Sigmoid colon (tissue), 7 donors: ENCODE measurements around the gene CUEDC2. TPM values are rescaled to one million over a fixed set of nuclear protein-coding genes. Genes with fewer than 3 reads are reported as not detected.
A peak's percentile ranks its signal among the peaks of the same experiment; 100 is the strongest.

Experiments used
- DNase-seq: peaks from one replicate; pipeline ENCODE4 v3.0.0-alpha.2; 2019
- H3K27ac ChIP-seq, 4 donors: fragments of 200-600 bp; sonication (generic); one replicate each; pipeline ENCODE4 v1.5.1; 2016 to 2019; ENCODE audit warnings: mild to moderate bottlenecking in 1 of 4
- H3K27me3 ChIP-seq, 3 donors: fragments of 200-600 bp; sonication (generic); one replicate each; pipeline ENCODE4 v1.5.1; 2019; ENCODE audit warnings: mild to moderate bottlenecking in 1 of 3
- H3K36me3 ChIP-seq, 4 donors: fragments of 200-600 bp; sonication (generic); one replicate each; pipeline ENCODE4 v1.5.1; 2016 to 2019
- H3K4me1 ChIP-seq, 4 donors: fragments of 200-600 bp; sonication (generic); one replicate each; pipeline ENCODE4 v1.5.1; 2017 to 2019
- H3K4me3 ChIP-seq, 4 donors: fragments of 200-600 bp; sonication (generic); one replicate each; pipeline ENCODE4 v1.5.1; 2017 to 2019; ENCODE audit warnings: mild to moderate bottlenecking in 2 of 4, moderate library complexity in 1 of 4
- H3K9me3 ChIP-seq, 4 donors: fragments of 200-600 bp in 3 of 4; sonication (generic) in 3 of 4; one replicate each; pipeline versions ENCODE4 v1.5.1 to v1.6.1; 2013 to 2019
- EP300 ChIP-seq, 4 donors: sonication (generic); formaldehyde crosslinking; IDR thresholded peaks; one replicate each; pipeline ENCODE4 v1.6.1; 2017; ENCODE audit warnings: antibody characterized with exemption in 4 of 4
- POLR2A ChIP-seq, 2 donors: fragments of 450-650 bp; IDR thresholded peaks; one replicate each; pipeline ENCODE4 v1.6.1; 2016; ENCODE audit warnings: antibody characterized with exemption in 2 of 2, mild to moderate bottlenecking in 2 of 2, moderate library complexity in 2 of 2
- POLR2AphosphoS5 ChIP-seq, 4 donors: sonication (generic); formaldehyde crosslinking; IDR thresholded peaks; one replicate each; pipeline ENCODE4 v1.6.1; 2017; ENCODE audit warnings: antibody characterized with exemption in 4 of 4
- WGBS, 2 donors: extraction: QIAGEN DNeasy Blood & Tissue Kit; methylation state at CpG; one replicate each; pipeline ENCODE4 v1.1.7; 2013; 5-methylcytosine and 5-hydroxymethylcytosine counted together
- intact Hi-C: fragments of 100-400 bp; cut with DNase I; formaldehyde crosslinking; loops from one replicate; pipeline ENCODE4 v1.15.1; 2023
- polyA plus RNA-seq, 3 donors: library from polyadenylated mRNA; stranded (reverse); fragments of 200-250 nt; gene quantifications; one replicate each; pipeline ENCODE4 v1.2.3, GENCODE V29; 2013
- total RNA-seq, 4 donors: library from RNA; depleted of rRNA; stranded (reverse); fragments of >200 nt; gene quantifications; one replicate each; pipeline ENCODE4 v1.1.0, GENCODE V29; 2016
- TF ChIP-seq, protein P1 (sequence below), 4 experiments: fragments of 450-650 bp in 3 of 4; fragments of 200-600 bp in 1 of 4; IDR thresholded peaks; one replicate each; pipeline ENCODE4 v1.5.1; 2016 to 2019; ENCODE audit warnings: antibody characterized with exemption in 4 of 4, mild to moderate bottlenecking in 3 of 4, moderate library complexity in 2 of 4
- donor health status: healthy with polysubstance abuse.
- donor health status: Bipolar disorder and iron deficiency.
- donor health status: healthy.

The CUEDC2 gene
- total and polyA plus RNA-seq, 7 donors: 30.0 to 93.5 (median 65.2) TPM

DNA sequence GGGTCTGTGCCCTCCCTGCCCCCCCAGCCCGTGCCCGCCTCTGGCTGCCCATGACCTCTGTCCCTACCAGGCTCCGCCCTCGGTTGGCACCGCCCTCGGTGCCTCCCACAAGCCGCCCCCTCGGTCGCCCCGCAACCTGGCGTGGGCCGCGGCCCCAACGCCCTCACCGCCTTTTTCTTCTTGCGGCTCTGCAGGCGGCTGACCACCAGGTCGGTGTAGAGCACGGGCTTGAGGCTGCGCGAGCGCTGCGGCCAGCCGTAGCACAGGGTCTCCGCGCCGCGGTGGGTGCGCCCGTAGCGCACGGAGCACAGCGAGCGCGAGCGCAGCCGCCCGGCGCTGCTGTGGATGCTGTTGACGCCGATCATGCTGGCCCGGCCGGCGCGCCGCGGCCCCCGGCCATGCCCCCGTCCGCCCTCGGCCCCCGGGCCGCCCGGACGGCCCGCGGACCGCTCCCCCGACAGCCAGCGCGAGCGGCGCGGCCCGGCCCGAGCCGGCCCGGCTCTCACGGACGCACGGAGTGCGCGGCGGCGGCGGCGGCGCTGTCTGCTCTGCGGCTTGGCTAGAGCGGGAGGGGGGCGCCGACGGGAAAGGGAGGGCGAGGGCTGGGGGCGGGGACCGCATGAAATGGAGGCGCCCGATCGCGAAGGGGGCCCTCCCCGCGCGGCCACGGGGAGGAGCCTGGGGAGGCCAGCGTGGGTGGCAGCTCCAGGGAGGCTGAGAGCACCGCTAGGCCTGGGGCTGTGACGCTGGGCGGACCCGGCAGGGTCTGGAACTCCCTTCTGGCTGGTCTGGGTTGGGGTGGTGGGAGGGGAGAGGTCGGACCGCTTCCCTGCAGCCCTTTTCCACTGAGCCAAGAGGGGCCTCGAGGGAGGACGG, 23.4 kb downstream of the CUEDC2 start:
- peak overlapping the region; percentile 70 to 80 (median 78) for H3K4me3 ChIP-seq
- peak; percentile 95 for DNase-seq
- H3K36me3 ChIP-seq: peaks cover 0 to 9% (median 2%) of the 10 kb centered on the region in 4 donors
- 1% methylated on average over 103 of the region's 103 CpGs for WGBS, 2 donors
- peak; percentile 79 to 94 for TF ChIP-seq POLR2A (IDR thresholded peaks at IDR 0.05)
- TF ChIP-seq, protein P1, sequence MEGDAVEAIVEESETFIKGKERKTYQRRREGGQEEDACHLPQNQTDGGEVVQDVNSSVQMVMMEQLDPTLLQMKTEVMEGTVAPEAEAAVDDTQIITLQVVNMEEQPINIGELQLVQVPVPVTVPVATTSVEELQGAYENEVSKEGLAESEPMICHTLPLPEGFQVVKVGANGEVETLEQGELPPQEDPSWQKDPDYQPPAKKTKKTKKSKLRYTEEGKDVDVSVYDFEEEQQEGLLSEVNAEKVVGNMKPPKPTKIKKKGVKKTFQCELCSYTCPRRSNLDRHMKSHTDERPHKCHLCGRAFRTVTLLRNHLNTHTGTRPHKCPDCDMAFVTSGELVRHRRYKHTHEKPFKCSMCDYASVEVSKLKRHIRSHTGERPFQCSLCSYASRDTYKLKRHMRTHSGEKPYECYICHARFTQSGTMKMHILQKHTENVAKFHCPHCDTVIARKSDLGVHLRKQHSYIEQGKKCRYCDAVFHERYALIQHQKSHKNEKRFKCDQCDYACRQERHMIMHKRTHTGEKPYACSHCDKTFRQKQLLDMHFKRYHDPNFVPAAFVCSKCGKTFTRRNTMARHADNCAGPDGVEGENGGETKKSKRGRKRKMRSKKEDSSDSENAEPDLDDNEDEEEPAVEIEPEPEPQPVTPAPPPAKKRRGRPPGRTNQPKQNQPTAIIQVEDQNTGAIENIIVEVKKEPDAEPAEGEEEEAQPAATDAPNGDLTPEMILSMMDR (IDR thresholded peaks at IDR 0.05): no peak
- peak; percentile 92 to 95 (median 94) for TF ChIP-seq POLR2AphosphoS5 (IDR thresholded peaks at IDR 0.05)
- TF ChIP-seq EP300 (IDR thresholded peaks at IDR 0.05): peak in 2 of 4 donors; percentile 2 to 55
- peak overlapping the region; percentile 84 to 99 (median 98) for H3K27ac ChIP-seq
- peaks cover 0 to 22% (median 10%) of the 10 kb centered on the region in 3 donors for H3K27me3 ChIP-seq
- no peaks in the 10 kb centered on the region for H3K9me3 ChIP-seq
- H3K4me1 ChIP-seq: peaks cover 0 to 55% (median 51%) of the 10 kb centered on the region in 4 donors
- intact Hi-C loops: no loop called here

- WGBS, 2 donors: 46 to 60% methylated on average over 14 of the region's 14 CpGs
- Histone ChIP-seq H3K27me3 (peaks cover 0 to 22% (median 10%) of the 10 kb centered on the region in 3 donors), H3K4me3 (peak overlapping the region; percentile 70 to 80 (median 78)), H3K9me3 (no peaks in the 10 kb centered on the region), H3K36me3 (peaks cover 4 to 15% (median 8%) of the 10 kb centered on the region in 4 donors), H3K27ac (peak overlapping the region; percentile 84 to 99 (median 98)), H3K4me1 (peaks cover 0 to 61% (median 58%) of the 10 kb centered on the region in 4 donors)
- intact Hi-C loops: no loop called here
- TF ChIP-seq EP300 (IDR thresholded peaks at IDR 0.05): peak; percentile 99 to 100 (median 100)
- TF ChIP-seq, protein P1 (IDR thresholded peaks at IDR 0.05): no peak
- peak; percentile 77 to 79 for TF ChIP-seq POLR2A (IDR thresholded peaks at IDR 0.05)
- TF ChIP-seq POLR2AphosphoS5 (IDR thresholded peaks at IDR 0.05): peak; percentile 96 to 97 (median 96)
- peak; percentile 98 for DNase-seq
Measured at GRCh38 chr10:102408131-102408727, 24.1 kb downstream of the CUEDC2 start.

DNA sequence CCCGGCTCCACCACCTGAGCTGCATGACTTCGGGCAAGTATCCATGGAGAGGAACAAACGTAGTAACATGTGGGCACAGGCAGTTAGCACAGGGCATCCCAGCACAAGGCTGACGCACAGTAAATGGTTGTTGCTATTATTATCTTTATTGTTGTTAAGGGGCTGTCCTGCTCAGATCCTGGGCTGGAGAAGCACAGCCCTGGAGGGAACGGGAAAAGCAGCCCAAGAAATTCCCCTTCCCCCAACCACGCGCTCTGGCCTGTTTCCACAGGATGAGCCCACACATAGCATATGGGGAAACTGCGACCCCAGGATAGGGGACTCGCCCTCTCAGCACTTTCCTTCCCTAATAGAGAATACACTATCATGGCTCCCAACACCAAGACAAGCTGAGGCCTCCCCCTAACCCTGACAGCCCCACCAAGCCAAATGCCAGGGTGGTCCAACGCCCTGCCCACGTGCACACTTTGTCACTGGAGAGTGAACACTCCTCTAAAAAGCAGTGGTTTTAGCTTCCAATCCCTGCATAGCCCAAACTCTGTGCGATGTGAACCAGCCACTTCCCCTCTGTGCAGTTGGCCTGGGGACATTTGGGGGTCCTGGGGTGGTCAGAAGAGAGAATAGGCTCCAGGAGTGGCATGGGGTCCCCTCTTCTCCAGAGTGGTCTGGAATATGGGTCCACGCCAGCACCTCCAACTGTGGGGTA, 24.8 kb downstream of the CUEDC2 start:
- peak; percentile 87 to 95 (median 88) for TF ChIP-seq POLR2AphosphoS5 (IDR thresholded peaks at IDR 0.05)
- TF ChIP-seq EP300 (IDR thresholded peaks at IDR 0.05): peak; percentile 100
- no peak for TF ChIP-seq POLR2A (IDR thresholded peaks at IDR 0.05)
- peak overlapping the region; percentile 84 to 99 (median 98) for H3K27ac ChIP-seq
- H3K36me3 ChIP-seq: peaks cover 11 to 21% (median 13%) of the 10 kb centered on the region in 4 donors
- H3K4me1 ChIP-seq: peaks cover 0 to 67% (median 64%) of the 10 kb centered on the region in 4 donors
- no peaks in the 10 kb centered on the region for H3K9me3 ChIP-seq
- WGBS, 2 donors: 77 to 80% methylated on average over 13 of the region's 13 CpGs
- peak overlapping the region; percentile 70 to 80 (median 78) for H3K4me3 ChIP-seq
- peaks cover 0 to 22% (median 10%) of the 10 kb centered on the region in 3 donors for H3K27me3 ChIP-seq
- intact Hi-C loops: loop anchor here (1.0 kb wide), 1 partner anchor 11 kb away; no protein-coding TSS in a partner anchor
- peak; percentile 92 for DNase-seq

- Histone ChIP-seq H3K4me1 (peaks cover 0 to 75% (median 72%) of the 10 kb centered on the region in 4 donors), H3K4me3 (peak overlapping the region; percentile 14 to 80 (median 52)), H3K27me3 (peaks cover 0 to 17% (median 7%) of the 10 kb centered on the region in 3 donors), H3K27ac (peak overlapping the region; percentile 84 to 99 (median 98)), H3K9me3 (no peaks in the 10 kb centered on the region), H3K36me3 (peaks cover 15 to 29% (median 20%) of the 10 kb centered on the region in 4 donors)
- intact Hi-C loops: loop anchor here (1.0 kb wide), 1 partner anchor 11 kb away; no protein-coding TSS in a partner anchor
- 84 to 94% methylated on average over 2 of the region's 2 CpGs for WGBS, 2 donors
- TF ChIP-seq POLR2A (IDR thresholded peaks at IDR 0.05) (peak; percentile 35 to 67), EP300 (IDR thresholded peaks at IDR 0.05) (peak; percentile 98 to 100 (median 99)), POLR2AphosphoS5 (IDR thresholded peaks at IDR 0.05) (peak; percentile 95 to 98 (median 97))
- TF ChIP-seq, protein P1 (IDR thresholded peaks at IDR 0.05): no peak
- peak; percentile 97 for DNase-seq
Measured at GRCh38 chr10:102406815-102407214, 25.6 kb downstream of the CUEDC2 start.
